ENCODE results near the gene PTPRS. TPM values are rescaled to one million over a fixed set of nuclear protein-coding genes. Genes with fewer than 3 reads are reported as not detected.
A peak's percentile ranks its signal among the peaks of the same experiment; 100 is the strongest.
"Not testable (repeated sequence)": the region's sequence is repeated elsewhere in the genome, so short reads cannot be mapped to it uniquely, and the experiment has no call there.

The PTPRS gene
- 1 to 10 TPM; 2.3 TPM for total RNA-seq

DNA sequence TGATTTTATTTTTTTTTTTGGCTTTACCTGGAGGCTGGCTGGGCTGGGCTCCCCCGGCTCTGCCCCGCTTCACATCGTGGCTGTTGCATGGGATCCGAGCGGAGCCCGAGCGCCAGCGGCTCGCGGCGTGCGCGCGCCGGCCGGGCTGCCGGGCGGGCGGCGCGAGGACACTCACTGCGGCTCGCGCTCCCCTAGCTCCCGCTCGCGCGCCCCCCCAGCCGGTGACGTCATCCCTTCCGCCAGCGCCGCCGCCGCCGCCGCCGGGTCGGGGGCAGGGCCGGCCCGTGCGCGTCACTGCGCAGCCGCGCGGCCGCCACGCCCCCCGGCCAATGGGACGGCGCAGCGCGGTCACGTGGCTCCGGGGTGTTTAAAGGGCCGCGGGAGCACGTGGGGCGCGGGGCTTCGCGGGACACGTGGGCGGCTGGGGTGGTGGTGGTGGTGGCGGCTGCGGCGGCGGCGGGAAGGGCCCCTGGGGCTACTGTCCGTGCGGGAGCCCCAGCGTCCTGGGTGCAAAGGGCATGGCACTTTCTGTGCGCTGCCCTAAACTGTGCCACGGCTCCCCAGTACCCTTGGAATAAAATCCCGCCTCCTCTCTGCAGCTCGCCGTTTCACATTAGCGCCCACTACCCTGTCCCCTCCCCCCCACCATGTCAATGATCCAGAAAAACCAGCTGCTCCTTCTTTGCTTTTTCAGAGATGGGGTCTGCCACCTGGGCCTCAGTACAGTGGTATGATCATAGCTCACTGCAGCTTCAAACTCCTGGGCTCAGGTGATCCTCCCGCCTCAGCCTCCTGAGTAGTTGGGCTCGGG is at the start of gene PTPRS:
TSS of gene PTPRS (minus strand) at position 176 of the 811 bp plus-strand sequence. CDS start 54,672 bp downstream, outside the sequence.
- Mint-ChIP-seq H3K36me3 (peaks cover 0 to 6% of the 10 kb centered on the region in 2 donors), H3K27ac (no peak within 1 kb of the TSS), H3K9me3 (no peaks in the 10 kb centered on the region)
- DNase-seq (ENCODE audit: low spot score in 2 of 2) (peak in 1 of 2 donors; percentile 69), ATAC-seq (peak; percentile 57 to 81)

- no peak for DNase-seq (ENCODE audit: low spot score in 2 of 2)
- Mint-ChIP-seq H3K36me3 (peaks cover 11 to 17% of the 10 kb centered on the region in 2 donors), H3K27ac (no peak overlapping the region), H3K9me3 (peaks cover 13 to 20% of the 10 kb centered on the region in 2 donors)
- ATAC-seq, result no peak
Observed at GRCh38 chr19:5389353-5389752, 48.7 kb upstream of the PTPRS start.

DNA sequence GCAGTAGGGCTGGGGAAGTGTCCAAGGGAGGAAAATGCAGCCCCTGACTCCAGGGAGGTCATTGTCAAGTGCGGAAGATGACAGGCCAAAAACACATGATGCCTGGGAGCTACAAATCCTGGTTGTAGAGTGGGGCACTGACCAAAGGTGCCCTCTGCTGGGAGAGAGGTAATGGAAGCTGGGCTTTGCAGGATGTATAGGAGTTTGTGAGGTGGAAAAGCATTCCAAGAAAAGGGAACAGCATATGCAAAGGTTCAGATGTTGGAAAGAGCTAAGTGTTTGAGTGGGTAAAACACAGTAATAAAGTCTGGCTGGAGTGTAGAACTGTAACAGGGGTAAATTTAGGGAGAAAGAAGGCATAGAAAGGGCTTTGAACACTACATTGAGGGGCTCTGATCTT is 46.9 kb upstream of the PTPRS start:
- no peak overlapping the region for H3K27ac Mint-ChIP-seq
- DNase-seq (ENCODE audit: low spot score in 2 of 2), result no peak
- H3K9me3 Mint-ChIP-seq, result peaks cover 26 to 35% of the 10 kb centered on the region in 2 donors

GRCh38 chr19:5386841-5387240 is 46.2 kb upstream of the PTPRS start:
- DNase-seq (ENCODE audit: low spot score in 2 of 2), result no peak
- no peak for ATAC-seq
- Mint-ChIP-seq H3K27ac (no peak overlapping the region), H3K36me3 (peaks cover 26 to 37% of the 10 kb centered on the region in 2 donors), H3K9me3 (peaks cover 27 to 38% of the 10 kb centered on the region in 2 donors)

More for the DNA sequence above, 46.9 kb upstream of the PTPRS start:
- H3K36me3 Mint-ChIP-seq, result peaks cover 20 to 31% of the 10 kb centered on the region in 2 donors
- ATAC-seq, result no peak

GRCh38 chr19:5381197-5381596 is 40.6 kb upstream of the PTPRS start:
- DNase-seq (ENCODE audit: low spot score in 2 of 2); ATAC-seq; H3K27ac Mint-ChIP-seq: not testable (repeated sequence)
- H3K9me3 Mint-ChIP-seq, result peaks cover 14 to 28% of the 10 kb centered on the region in 2 donors
- peaks cover 18 to 36% of the 10 kb centered on the region in 2 donors for H3K36me3 Mint-ChIP-seq

DNA sequence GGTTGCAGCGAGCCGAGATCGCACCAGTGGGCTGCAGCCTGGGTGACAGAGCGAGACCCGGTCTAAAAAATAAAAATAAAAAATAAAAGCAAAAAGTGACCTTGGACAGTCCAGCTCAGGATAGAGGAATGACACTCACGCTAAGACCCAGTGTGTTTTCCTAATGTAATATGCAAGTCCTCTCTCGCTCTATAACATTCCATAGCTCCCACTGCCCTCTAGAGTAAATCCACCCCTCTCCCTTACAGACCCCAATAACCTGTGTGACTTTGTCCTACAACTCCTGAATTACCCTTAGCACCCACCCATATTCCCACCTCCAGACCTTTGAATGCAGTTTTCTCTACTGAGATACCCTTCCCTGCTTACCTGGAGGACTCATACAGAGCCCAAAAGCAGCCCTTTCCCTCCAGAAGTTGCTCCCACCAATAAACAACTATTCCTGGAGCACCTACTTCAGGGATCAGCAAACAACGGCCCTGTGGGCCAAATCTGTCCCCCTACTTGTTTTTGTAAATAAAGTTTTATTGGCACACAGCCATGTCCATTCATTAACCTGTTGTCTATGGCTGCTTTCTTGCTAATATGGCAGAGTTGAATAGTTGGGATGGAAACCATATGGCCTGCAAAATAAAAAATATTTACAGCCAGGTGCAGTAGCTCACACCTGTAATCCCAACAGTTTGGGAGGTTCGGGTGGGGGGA is 39.8 kb upstream of the PTPRS start:
- Mint-ChIP-seq H3K27ac (no peak overlapping the region), H3K36me3 (peaks cover 18 to 36% of the 10 kb centered on the region in 2 donors), H3K9me3 (peaks cover 14 to 28% of the 10 kb centered on the region in 2 donors)
- ATAC-seq (no peak), DNase-seq (ENCODE audit: low spot score in 2 of 2) (no peak)

GRCh38 chr19:5376928-5377327 is 36.3 kb upstream of the PTPRS start:
- no peak for ATAC-seq
- Mint-ChIP-seq H3K9me3 (peaks cover 5 to 7% of the 10 kb centered on the region in 2 donors), H3K27ac (no peak overlapping the region), H3K36me3 (peaks cover 4 to 11% of the 10 kb centered on the region in 2 donors)
- DNase-seq (ENCODE audit: low spot score in 2 of 2), result no peak

DNA sequence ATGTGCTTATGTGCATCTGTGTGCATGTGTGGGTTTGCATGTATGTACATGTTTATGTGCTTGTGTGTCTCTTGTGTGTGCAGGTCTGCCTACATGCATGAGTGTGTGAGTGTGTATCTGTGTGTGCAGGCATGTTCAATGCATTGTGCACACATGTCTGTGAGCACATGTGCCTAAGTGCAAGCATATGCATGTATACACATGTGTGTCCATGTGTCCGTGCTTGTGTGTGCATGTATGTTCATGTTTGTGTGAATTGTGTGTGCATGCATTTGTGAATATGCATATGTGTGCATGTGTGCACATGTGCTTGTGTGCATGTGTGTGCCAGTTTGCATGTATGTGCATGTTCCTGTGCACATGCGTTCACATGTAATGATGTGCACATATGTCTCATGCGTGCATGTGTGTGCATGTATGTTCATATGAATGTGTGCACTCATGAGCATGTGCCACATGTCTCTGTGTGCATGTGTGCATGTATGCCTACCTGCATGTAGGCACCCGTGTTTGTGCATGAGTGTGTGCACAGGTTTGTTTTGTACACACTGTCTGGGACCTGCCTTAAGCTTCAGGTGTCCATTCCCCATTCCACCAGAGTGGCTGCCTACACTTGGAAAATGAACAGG is 32.1 kb upstream of the PTPRS start:
- Mint-ChIP-seq H3K36me3 (no peaks in the 10 kb centered on the region), H3K27ac (no peak overlapping the region), H3K9me3 (peaks cover 0 to 7% of the 10 kb centered on the region in 2 donors)
- ATAC-seq (no peak), DNase-seq (ENCODE audit: low spot score in 2 of 2) (no peak)

- ATAC-seq (peak; percentile 52 to 84), DNase-seq (ENCODE audit: low spot score in 2 of 2) (peak; percentile 72 to 76)
- Mint-ChIP-seq H3K27ac (no peak overlapping the region), H3K36me3 (no peaks in the 10 kb centered on the region), H3K9me3 (peaks cover 0 to 7% of the 10 kb centered on the region in 2 donors)
Observed at GRCh38 chr19:5369962-5370367, 29.4 kb upstream of the PTPRS start.

DNA sequence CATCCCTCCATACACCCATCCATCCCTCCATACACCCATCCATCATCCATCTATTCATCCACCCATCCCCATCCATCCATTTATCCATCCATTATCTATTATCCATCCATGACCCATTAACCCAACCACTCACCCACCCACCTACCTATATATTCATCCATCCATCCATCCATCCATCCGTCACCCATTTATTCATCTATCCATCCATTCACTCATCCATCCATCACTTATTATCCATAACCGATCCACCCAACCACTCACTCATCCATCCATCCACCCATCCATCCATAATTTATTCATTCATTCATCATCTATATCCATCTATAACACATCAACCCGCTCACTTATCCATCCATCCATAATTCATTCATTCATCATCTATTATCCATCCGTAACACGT is 28.7 kb upstream of the PTPRS start:
- no peak for ATAC-seq
- H3K9me3 Mint-ChIP-seq, result peaks cover 0 to 7% of the 10 kb centered on the region in 2 donors

DNA sequence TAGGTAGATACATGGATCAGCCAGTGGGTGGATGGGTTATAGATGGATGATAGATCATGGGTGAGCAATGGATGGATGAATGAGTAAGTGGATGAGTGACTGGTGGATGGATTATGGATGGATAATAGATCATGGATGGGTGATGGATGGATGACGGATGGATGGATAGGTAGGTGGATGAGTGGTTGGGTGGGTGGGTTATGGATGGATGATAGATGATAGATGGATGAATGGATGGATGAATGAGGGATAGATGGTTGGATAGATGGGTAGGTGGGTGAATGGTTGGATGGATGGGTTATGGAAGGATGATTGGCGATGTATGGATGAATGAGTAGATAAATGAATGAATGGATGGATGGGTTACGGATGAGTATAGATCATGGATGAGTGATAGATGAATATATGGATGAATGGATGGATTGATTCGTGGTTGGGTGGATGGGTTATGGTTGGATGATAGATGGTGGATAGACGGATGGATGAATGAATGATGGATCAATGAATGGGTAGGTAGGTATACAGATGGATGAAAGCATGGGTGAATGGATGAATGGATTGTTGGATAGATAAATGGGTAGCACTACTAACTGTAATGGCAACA is 27.0 kb upstream of the PTPRS start:
- Mint-ChIP-seq H3K27ac (no peak overlapping the region), H3K9me3 (peaks cover 0 to 7% of the 10 kb centered on the region in 2 donors), H3K36me3 (no peaks in the 10 kb centered on the region)
- DNase-seq (ENCODE audit: low spot score in 2 of 2) (no peak), ATAC-seq (no peak)

More for the DNA sequence above, 28.7 kb upstream of the PTPRS start:
- Mint-ChIP-seq H3K36me3 (no peaks in the 10 kb centered on the region), H3K27ac (no peak overlapping the region)
- no peak for DNase-seq (ENCODE audit: low spot score in 2 of 2)

- ATAC-seq, result no peak
- H3K27ac Mint-ChIP-seq, result no peak overlapping the region
- H3K9me3 Mint-ChIP-seq, result no peaks in the 10 kb centered on the region
- no peak for DNase-seq (ENCODE audit: low spot score in 2 of 2)
- H3K36me3 Mint-ChIP-seq, result no peaks in the 10 kb centered on the region
Observed at GRCh38 chr19:5365905-5366304, 25.3 kb upstream of the PTPRS start.

GRCh38 chr19:5364674-5365073 is 24.1 kb upstream of the PTPRS start:
- ATAC-seq (no peak), DNase-seq (ENCODE audit: low spot score in 2 of 2) (no peak)
- H3K36me3 Mint-ChIP-seq, result peaks cover 0 to 4% of the 10 kb centered on the region in 2 donors
- H3K9me3 Mint-ChIP-seq, result no peaks in the 10 kb centered on the region
- H3K27ac Mint-ChIP-seq, result no peak overlapping the region

- H3K9me3 Mint-ChIP-seq; ATAC-seq; DNase-seq (ENCODE audit: low spot score in 2 of 2): not testable (repeated sequence)
Observed at GRCh38 chr19:5361839-5362238, 21.2 kb upstream of the PTPRS start.

DNA sequence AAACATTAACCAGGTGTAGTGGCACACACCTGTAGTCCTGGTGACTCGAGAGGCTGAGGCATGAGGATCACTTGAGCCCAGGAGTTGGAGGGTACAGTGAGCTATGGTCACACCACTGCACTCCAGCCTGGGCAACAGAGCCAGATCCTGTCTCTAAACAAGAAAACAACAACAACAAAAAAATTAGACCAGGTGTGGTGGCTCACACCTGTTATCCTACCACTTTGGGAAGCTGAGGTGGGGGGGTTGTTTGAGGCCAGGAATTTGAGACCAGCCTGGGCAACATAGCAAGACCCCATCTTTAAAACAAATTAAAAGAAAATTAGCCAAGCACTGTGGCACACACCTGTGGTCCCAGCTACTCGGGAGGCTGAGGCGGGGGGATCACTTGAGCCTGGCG is 20.8 kb upstream of the PTPRS start:
- H3K27ac Mint-ChIP-seq, result no peak overlapping the region
- DNase-seq (ENCODE audit: low spot score in 2 of 2) (no peak), ATAC-seq (no peak)
- peaks cover 0 to 4% of the 10 kb centered on the region in 2 donors for H3K36me3 Mint-ChIP-seq
- no peaks in the 10 kb centered on the region for H3K9me3 Mint-ChIP-seq

More at GRCh38 chr19:5361839-5362238, 21.2 kb upstream of the PTPRS start:
- not testable (repeated sequence) for H3K36me3 Mint-ChIP-seq, H3K27ac Mint-ChIP-seq

DNA sequence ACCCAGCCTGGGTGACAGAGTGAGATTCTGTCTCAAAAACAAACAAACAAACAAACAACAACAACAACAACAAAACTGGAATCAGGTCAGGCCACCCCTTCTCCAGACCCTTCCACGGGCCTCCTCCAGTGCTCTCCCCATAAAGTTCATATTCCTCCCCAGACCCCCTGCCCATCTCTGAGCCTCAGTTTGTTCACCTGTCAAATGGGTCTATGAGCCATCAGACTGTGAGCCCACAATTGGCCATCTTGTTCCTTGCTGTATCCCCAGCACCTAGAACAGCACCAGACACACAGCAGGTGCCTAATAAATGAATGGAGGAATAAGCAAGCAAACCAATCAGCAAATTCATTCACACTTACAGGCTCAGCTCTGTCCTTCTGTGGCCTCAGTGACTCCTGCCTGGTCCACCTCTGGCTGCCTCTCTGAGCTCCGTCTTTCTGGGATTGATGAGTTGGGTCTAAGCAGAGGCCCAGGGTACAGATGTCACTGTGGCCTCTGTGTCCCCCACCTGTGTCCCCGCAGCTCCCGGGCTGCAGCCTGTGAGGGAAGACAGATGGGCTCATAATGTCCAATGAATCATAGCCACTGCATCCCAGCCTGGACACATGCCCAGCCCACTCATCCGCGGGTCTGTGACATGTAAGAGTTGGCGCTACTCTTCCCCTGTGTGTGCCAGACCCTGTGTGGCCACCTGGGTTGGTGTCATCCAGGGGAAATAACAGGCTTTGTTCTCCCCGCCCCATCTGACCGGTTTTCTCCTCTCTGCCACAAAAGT is 19.6 kb upstream of the PTPRS start:
- H3K36me3 Mint-ChIP-seq, result peaks cover 0 to 4% of the 10 kb centered on the region in 2 donors
- ATAC-seq, result no peak
- no peak overlapping the region for H3K27ac Mint-ChIP-seq
- no peaks in the 10 kb centered on the region for H3K9me3 Mint-ChIP-seq
- no peak for DNase-seq (ENCODE audit: low spot score in 2 of 2)

Measured in activated naive CD4-positive, alpha-beta T cell treated with anti-CD3 and anti-CD28 coated beads, Interleukin-2, amount 50 U/mL, for 72 hours (primary cell).